ENCODE data around the gene MEA1.

MEA1 gene

DNA sequence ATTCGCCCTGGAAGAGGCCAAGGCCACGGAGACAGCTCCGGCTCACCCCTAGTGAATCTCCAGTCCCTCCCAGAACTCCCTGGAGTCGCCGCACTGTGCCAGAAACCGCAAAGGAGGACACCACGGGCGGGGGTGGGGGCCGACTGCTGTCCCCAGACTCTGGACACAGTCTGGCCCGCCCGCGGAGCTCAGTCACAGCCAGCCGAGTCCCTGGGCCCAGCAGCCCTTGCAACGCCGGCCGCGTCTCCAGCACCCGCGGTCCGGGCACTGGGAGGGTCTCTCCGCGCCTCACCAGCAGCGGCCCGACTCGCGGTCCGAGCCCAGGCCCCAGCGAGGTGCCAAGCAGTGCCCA lies 35.3 kb downstream of the MEA1 start:
- H3K4me3 ChIP-seq (ENCODE audit: low read depth, low read length), result peak overlapping the region; percentile 70

DNA sequence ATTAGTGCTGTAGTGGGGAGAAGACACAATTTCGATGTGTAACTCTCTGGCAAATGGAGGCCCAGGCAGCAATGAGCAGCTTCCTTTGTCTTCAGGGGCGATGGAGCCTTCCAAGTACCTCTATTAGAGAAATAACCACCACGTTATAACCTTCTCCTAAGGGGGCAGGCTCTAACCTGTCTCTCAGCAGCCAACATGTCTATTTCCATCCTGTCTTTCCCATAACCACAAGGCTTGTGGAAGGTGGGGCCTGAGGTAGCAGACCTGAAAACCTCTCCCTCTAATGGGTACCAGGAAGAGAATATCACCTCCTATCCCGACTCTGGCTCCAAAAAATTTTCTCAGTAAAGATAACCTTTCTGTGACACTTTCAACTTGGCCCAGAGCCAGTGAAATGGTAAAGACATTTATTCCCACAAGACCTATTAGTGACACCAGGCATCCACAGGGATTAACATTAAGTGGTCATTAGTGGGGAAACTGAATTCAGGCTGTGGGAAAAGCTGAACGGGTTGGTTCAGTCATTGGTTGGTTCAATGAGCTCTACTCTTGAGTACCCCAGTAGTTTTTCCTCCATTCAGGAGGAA lies 38.7 kb downstream of the MEA1 start:
- no peak overlapping the region for H3K4me3 ChIP-seq (ENCODE audit: low read depth, low read length)

DNA sequence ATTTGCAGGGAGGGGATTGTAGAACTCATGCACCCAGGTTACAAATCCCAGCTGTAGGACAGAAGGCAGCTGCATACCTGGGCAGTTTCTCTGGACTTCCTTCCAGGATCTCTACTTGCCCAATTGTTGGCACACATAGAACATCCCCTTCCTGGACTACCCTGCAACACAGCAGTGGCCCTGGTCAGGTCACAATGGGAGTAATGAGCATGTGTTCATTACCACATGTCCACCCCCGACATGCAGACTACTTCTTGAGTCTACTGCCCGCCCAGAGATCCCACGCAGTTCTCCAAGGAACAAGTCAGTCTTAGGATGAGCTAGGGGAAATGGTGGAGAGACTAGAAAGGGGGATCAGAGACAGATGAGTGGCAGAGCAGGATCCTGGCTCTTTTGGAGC lies 39.8 kb downstream of the MEA1 start:
- H3K4me3 ChIP-seq (ENCODE audit: low read depth, low read length), result no peak overlapping the region

DNA sequence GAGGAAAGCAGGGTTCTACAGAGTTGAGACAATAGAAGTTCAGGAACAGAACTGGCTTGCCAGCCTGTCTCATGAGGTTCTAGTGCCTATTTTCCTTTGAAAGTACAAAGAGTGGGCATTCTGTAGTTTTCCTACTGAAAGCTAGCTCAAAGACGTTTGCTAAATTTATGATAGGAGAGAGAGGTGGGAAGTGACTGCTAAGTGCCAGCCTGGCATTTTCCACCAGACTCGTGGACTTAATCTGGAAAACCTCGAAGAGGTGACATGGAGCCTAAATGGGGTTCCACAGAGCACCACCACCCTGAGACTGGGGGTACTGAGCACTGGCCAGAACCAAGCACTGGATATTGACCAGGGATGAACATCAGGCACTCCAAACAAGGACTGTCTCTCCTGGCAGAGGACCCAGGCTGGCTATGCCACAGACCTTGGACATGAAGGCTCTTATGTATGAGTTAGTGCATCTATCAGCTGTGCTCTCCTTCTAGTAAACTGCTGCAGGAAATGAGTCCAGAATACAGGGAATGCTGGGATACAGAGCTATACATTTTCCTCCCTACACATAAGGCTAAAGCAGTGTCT lies 41.9 kb downstream of the MEA1 start:
- no peak overlapping the region for H3K4me3 ChIP-seq (ENCODE audit: low read depth, low read length)

DNA sequence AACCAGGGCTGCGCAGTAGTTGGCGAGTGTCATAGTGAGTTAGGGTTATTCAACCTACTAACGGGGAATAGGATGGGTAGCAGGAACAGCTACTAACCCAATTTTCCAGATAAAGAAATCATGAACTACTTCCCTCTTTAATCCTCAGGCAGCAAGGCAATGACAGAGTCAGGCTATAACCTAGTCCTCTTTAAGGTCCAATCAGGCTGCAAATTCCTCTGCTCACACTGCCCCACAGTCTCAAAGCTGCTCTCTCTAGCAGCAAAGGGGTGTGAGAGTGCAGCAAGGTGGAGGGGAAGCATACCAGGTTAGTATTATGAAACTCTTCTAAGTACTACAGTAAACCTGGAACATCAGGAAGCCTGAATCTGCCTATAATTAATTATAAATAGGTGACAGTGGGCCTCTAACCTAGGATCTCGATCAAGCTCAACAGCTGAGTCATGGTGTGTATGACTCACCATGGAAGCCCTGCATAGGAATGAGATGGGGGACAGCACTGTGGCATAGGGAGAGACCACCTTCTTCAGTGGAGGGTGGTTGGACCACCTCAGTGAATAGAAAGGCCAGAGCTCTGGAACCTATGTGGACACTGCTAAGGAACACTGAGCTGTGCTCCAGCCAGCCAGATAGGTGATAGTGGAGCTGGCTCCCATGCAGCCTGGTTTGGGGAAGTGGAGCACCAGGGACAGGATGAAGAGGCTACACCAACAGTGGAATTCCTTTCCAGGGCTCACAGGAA lies 42.7 kb downstream of the MEA1 start:
- no peak overlapping the region for H3K4me3 ChIP-seq (ENCODE audit: low read depth, low read length)

DNA sequence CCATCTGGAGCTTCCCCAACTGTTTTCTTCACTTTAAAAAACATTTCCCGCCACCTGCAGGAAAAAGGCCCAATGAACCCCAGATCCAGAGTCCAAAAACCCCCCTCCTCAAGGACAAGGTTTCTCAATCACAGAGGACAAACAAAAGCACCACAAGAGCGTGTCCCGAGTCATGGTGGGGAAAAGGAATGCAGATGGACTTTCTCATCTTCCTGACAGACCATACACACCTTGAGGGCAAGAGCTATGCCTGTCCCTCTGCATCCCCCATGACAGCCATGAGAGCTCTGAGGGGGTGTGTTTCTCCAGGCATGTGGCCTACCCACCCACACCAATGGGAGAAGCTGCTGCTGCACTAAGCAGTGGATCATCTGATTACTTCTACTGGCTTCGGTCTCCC lies 43.8 kb downstream of the MEA1 start:
- H3K4me3 ChIP-seq (ENCODE audit: low read depth, low read length), result no peak overlapping the region

DNA sequence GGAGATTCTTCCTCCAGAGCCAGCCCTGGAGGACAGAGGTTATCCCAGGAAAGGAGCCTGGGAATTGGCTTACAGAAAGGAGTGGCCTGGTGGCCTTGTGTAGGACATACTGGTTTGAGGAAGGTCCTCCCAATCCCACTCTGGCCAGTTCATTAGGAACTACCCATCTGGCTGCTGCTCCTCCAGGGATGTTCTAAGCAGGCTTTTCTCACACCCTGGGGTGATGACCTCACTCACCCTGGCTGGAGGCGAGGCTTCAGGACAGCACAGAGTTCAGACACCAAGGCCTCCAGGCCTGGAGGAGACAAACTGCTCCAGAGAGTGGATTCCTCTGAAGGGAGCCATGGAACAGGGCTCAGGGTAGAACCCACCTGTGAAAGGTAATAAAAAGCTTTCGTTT lies 44.3 kb downstream of the MEA1 start:
- H3K4me3 ChIP-seq (ENCODE audit: low read depth, low read length), result no peak overlapping the region

DNA sequence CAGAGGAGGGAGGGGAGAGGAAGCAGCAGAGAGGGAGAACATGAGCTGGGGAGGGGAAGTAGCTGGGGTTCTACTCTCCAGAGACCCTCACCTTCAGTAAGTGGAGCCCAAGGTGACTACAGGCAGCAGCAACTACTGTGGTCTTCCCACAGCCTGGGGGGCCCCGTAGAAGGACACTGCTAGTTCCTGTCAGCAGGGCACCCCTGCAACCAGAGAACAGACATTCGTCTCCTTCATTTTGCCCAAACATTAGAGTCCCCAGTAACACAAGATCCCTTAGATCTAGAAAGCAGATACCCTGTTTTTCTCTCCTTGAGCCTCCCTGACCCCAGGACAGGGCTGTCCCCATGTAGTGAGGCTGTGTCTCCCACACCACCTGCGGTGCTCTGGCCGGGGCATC lies 45.0 kb downstream of the MEA1 start:
- no peak overlapping the region for H3K4me3 ChIP-seq (ENCODE audit: low read depth, low read length)

DNA sequence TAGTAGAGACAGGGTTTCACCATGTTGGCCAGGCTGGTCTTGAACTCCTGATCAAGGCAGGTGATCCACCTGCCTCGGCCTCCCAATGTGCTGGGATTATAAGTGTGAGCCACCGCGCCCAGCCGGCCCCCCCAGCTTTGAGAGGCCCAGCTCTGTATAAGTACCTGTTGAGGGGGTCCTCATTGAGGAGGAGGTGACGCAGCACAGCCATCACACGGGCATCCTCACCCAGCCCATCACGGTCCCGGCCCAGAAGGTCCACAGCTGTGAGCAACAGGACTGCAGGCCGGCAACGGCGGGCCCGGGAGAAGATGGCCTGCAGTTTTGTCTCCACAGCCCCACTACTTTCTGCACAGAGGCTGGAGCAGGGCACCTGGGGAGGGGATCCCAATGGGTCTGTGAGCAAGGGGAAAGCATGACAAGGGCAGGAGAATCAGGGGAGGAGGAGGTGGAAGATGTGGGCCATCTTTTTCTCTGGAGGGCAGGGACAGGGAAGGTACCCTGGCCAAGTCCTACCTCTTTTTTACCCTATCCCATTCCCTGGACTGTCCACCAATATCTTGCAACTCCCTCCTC lies 45.5 kb downstream of the MEA1 start:
- no peak overlapping the region for H3K4me3 ChIP-seq (ENCODE audit: low read depth, low read length)

DNA sequence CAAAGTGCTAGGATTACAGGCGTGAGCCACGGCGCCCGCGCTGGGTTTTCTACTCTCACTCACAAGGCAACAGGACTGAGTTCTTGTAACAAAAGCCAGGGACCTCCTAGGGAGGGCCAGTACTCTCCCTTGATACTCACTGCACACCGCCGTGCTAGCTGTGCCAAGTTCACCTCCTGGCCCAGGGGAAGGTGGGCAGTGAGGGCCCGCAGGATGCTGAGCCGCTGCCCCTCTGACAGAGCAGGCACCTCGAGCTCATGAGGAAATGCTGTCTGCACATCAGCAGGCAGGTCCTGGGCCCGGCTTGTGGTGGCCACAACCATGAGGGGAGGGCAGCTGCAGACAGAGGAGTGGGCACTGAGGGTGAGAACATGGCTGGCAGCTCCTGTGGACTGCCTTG lies 46.5 kb downstream of the MEA1 start:
- no peak overlapping the region for H3K4me3 ChIP-seq (ENCODE audit: low read depth, low read length)

DNA sequence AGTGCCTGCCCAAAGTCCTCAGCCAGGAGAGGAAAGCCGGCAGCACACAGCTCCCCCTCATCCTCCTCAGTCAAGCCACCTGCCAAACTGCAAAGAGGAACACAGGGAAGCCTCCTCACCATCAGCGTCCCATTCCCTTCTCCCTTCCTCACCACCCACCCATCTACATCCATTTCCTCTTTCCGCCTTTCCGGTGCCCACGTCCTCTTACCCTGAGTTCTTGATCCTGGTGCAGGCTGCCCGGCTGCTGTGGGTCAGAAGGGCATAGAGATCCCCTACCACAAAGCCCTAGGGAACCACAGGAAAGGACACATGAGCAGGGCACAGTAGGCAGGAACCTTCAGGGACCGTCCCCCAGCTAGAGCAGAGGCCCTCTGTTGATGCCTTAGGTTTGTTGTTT lies 47.2 kb downstream of the MEA1 start:
- no peak overlapping the region for H3K4me3 ChIP-seq (ENCODE audit: low read depth, low read length)

DNA sequence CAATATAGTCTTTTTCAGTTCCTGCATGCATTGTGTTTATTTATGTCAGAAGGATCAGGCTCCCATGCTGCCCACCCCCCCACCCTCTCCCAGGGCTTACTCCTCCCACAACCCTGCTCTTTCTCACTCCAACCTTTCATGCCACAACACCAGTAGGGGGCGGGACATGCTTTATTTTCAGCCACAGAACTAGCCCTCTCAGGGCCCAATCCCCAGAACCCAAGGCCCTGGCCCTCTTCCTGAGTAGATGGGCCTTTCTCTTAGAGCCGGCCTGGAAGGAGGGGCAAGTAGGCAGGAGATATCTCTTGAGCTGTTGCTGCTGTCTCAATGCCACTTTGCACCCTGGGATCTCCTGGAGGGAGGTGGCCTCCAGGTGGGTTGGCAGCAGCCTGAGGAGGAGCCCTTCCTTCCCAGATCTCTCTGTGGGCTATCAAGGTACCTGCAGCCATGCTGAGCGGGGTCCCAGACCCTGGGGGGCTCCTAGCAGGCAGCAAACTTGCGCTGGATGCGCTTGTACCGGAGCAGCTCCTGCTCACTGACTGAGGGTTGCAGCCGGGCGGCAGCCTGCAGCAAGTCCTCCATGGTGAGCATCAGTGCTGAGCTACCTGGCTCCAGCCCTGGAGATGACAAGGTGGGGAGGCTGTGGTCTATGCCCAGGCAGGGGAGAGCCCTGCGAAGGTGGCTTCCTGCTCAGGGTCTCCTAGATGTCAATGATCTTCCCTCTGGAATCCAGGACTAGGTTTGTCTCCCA lies 49.7 kb downstream of the MEA1 start:
- H3K4me3 ChIP-seq (ENCODE audit: low read depth, low read length), result no peak overlapping the region

DNA sequence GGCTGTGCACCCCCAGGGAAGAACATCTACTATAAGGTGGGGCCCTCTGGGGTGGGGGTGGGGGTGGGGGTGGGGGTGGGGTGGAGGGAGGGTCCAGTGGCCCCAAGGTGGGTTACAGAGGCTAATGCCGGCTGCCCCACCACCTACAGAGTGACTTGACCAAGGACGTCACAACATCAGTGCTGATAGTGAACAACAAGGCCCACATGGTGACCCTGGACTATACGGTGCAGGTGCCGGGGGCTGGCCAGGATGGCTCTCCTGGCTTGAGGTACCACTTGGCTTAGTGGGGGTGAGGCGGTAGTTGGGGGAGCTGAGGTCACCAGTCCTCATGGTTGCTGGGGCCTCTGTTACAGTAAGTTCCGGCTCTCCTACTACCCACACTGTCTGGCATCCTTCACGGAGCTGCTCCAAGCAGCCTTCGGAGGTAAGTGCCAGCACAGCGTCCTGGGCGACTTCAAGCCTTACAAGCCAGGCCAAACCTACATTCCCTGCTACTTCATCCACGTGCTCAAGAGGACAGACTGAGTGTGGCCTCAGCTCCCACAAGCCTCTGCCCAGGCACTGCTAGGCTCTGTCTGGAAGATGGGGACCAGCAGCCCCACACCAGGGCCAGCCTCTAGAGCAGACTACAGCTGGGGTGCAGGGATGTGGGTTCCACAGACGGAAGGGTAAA lies 50.4 kb downstream of the MEA1 start:
- no peak overlapping the region for H3K4me3 ChIP-seq (ENCODE audit: low read depth, low read length)

DNA sequence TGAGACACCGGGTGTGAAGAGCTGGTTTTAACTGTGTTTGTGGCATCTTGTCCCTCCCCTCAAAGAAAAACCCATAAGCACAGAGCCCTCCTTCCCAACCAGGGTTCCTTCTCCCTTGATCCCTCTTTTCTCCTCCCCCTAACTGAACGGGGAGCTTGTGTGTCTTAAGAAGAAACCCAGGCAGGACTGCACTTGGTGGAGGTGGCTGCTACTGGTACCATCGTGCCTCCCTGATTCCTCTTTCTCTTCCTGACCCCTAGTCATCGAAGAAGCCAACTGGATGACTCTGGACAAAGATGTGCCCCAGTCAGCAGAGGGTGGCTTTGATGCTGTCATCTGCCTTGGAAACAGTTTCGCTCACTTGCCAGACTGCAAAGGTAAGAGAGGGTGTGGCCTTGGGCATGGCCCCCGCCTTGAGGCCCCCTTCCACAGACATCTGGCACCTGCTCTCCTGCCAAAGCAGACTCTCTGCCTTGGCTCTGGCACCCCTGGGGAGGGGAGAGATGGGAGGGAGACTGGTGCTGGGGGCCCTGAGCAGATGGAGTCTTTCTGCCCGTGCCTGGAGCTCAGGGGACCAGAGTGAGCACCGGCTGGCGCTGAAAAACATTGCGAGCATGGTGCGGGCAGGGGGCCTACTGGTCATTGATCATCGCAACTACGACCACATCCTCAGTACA lies 51.1 kb downstream of the MEA1 start:
- no peak overlapping the region for H3K4me3 ChIP-seq (ENCODE audit: low read depth, low read length)

DNA sequence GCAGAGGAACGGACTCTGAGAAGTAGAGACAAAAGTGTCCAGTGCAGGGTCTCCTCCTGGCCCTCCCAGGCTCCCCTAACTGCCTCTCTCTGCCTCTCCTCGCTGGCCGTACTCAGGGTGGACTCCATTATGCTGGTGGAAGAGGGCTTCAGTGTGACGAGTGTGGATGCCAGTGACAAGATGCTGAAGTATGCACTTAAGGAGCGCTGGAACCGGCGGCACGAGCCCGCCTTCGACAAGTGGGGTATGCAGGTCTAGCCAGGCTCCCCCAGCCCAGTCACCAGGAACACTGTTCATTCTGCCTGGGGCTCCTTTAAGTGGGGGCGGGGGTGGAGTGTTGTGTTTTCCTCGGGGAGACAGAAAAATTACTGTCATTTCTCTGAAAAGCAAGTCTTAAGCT lies 51.6 kb downstream of the MEA1 start:
- H3K4me3 ChIP-seq (ENCODE audit: low read depth, low read length), result no peak overlapping the region

All from iPS-11a (cell line).